RWPE2 (cell line): ENCODE measurements around the gene UVRAG.
A peak's percentile ranks its signal among the peaks of the same experiment; 100 is the strongest.

Experiments
- ATAC-seq: fragments of 200-7000 bp; cut with Tn5 transposase; 3 replicates; pipeline ENCODE4 v1.9.1; 2021; ENCODE audit warnings: low read depth
- DNase-seq: peaks from one replicate; pipeline ENCODE4 v3.0.0-alpha.2; 2020; ENCODE audit warnings: low spot score
- H3K27ac ChIP-seq: fragments of 450-650 bp; 2 replicates; pipeline ENCODE4 v1.5.1; 2017; ENCODE audit warnings: mild to moderate bottlenecking; ENCODE audit not compliant: poor library complexity, severe bottlenecking
- H3K27me3 ChIP-seq: fragments of 250-450 bp; sonication (Bioruptor Pico); 2 replicates; pipeline ENCODE4 v1.5.1; 2021; ENCODE audit warnings: mild to moderate bottlenecking, moderate library complexity; ENCODE audit not compliant: insufficient read depth, poor library complexity, severe bottlenecking
- H3K36me3 ChIP-seq: fragments of 250-450 bp; sonication (Bioruptor Pico); 2 replicates; pipeline ENCODE4 v1.5.1; 2020; ENCODE audit warnings: low read depth, mild to moderate bottlenecking, moderate library complexity
- H3K4me1 ChIP-seq: fragments of 250-450 bp; sonication (Bioruptor Pico); 2 replicates; pipeline ENCODE4 v1.5.1; 2021; ENCODE audit warnings: mild to moderate bottlenecking, moderate library complexity; ENCODE audit not compliant: insufficient read depth, poor library complexity, severe bottlenecking
- H3K4me3 ChIP-seq: fragments of 250-450 bp; sonication (Bioruptor Pico); 2 replicates; pipeline ENCODE4 v1.5.1; 2021; ENCODE audit warnings: mild to moderate bottlenecking, moderate library complexity; ENCODE audit not compliant: severe bottlenecking
- H3K9me3 ChIP-seq: fragments of 250-450 bp; sonication (Bioruptor Pico); 2 replicates; pipeline ENCODE4 v1.5.1; 2021; ENCODE audit warnings: mild to moderate bottlenecking, moderate library complexity; ENCODE audit not compliant: severe bottlenecking
- CTCF ChIP-seq: fragments of 450-650 bp; IDR thresholded peaks from one replicate; pipeline ENCODE4 v1.5.1; 2017; ENCODE audit warnings: mild to moderate bottlenecking, moderate library complexity; ENCODE audit not compliant: poor library complexity, severe bottlenecking

UVRAG gene

GRCh38 chr11:75768112-75768908 lies 46.7 kb upstream of the UVRAG start, which contains the start of gene DGAT2:
Gene DGAT2 (plus strand): TSS chr11:75768778. CDS start chr11:75768992, 214 bp downstream.
- Histone ChIP-seq H3K4me1 (peaks cover 3% of the 10 kb centered on the region), H3K27me3 (no peaks in the 10 kb centered on the region), H3K9me3 (no peaks in the 10 kb centered on the region), H3K27ac (no peak within 1 kb of the TSS), H3K36me3 (no peaks in the 10 kb centered on the region), H3K4me3 (peak within 1 kb of the TSS; percentile 42)
- ATAC-seq = peak; percentile 78
- peak; percentile 61 for DNase-seq
- TF ChIP-seq CTCF = peak; percentile 25

- no peaks in the 10 kb centered on the region for H3K9me3 ChIP-seq
- no peaks in the 10 kb centered on the region for H3K36me3 ChIP-seq
- H3K27me3 ChIP-seq = no peaks in the 10 kb centered on the region
- peak overlapping the region; percentile 42 for H3K4me3 ChIP-seq
- ATAC-seq (0 out of 3 replicates have a peak, but pooled peaks have one; percentile 3), DNase-seq (no peak)
- H3K4me1 ChIP-seq = peaks cover 3% of the 10 kb centered on the region
- no peak for TF ChIP-seq CTCF
- H3K27ac ChIP-seq = no peak overlapping the region
Observed at GRCh38 chr11:75768909-75769771, 45.9 kb upstream of the UVRAG start.

GRCh38 chr11:75770102-75770501 lies 44.9 kb upstream of the UVRAG start:
- Histone ChIP-seq H3K27ac (no peak overlapping the region), H3K36me3 (no peaks in the 10 kb centered on the region), H3K9me3 (no peaks in the 10 kb centered on the region), H3K27me3 (no peaks in the 10 kb centered on the region), H3K4me1 (peaks cover 3% of the 10 kb centered on the region), H3K4me3 (no peak overlapping the region)
- no peak for TF ChIP-seq CTCF
- DNase-seq (no peak), ATAC-seq (no peak)

GRCh38 chr11:75771646-75772410 lies 43.2 kb upstream of the UVRAG start:
- TF ChIP-seq CTCF = no peak
- DNase-seq (peak; percentile 51), ATAC-seq (peak; percentile 66)
- Histone ChIP-seq H3K9me3 (no peaks in the 10 kb centered on the region), H3K27me3 (no peaks in the 10 kb centered on the region), H3K4me3 (no peak overlapping the region), H3K36me3 (no peaks in the 10 kb centered on the region), H3K27ac (no peak overlapping the region), H3K4me1 (peaks cover 3% of the 10 kb centered on the region)
